HG03175 (cell line): ENCODE data around the gene GPR151.

Experiments
- ATAC-seq: cut with Tn5 transposase; IDR thresholded peaks from one replicate; pipeline ENCODE4 v1.9.1; 2021; ENCODE audit warnings: mild to moderate bottlenecking, moderate library complexity; ENCODE audit not compliant: unreplicated experiment

GPR151 gene

GRCh38 chr5:146521403-146522106 is 5.6 kb upstream of the GPR151 start:
- no peak for ATAC-seq

GRCh38 chr5:146520731-146521130 is 4.7 kb upstream of the GPR151 start:
- ATAC-seq, result no peak

- ATAC-seq, result peak; percentile 53
Measured at GRCh38 chr5:146519554-146519953, 3.6 kb upstream of the GPR151 start.

- ATAC-seq, result no peak
Measured at GRCh38 chr5:146515473-146516150, 378 bp downstream of the GPR151 start.

GRCh38 chr5:146514575-146514974 is 1.4 kb downstream of the GPR151 start:
- no peak for ATAC-seq

GRCh38 chr5:146513462-146513861 is 2.5 kb downstream of the GPR151 start:
- no peak for ATAC-seq

GRCh38 chr5:146510559-146511125 is 5.3 kb downstream of the GPR151 start:
- ATAC-seq, result no peak

GRCh38 chr5:146507428-146507827 is 8.6 kb downstream of the GPR151 start:
- no peak for ATAC-seq

GRCh38 chr5:146499680-146500079 is 16.3 kb downstream of the GPR151 start:
- ATAC-seq, result no peak

- no peak for ATAC-seq
Measured at GRCh38 chr5:146494656-146495055, 21.3 kb downstream of the GPR151 start.

- ATAC-seq, result no peak
Measured at GRCh38 chr5:146490089-146490843, 25.7 kb downstream of the GPR151 start.

- no peak for ATAC-seq
Measured at GRCh38 chr5:146484714-146485391, 31.1 kb downstream of the GPR151 start.

- no peak for ATAC-seq
Measured at GRCh38 chr5:146482775-146483174, 33.2 kb downstream of the GPR151 start.

GRCh38 chr5:146475906-146476305 is 40.1 kb downstream of the GPR151 start:
- ATAC-seq, result no peak

GRCh38 chr5:146475190-146475780 is 40.7 kb downstream of the GPR151 start:
- no peak for ATAC-seq

- ATAC-seq, result no peak
Measured at GRCh38 chr5:146474065-146474464, 41.9 kb downstream of the GPR151 start.

- ATAC-seq, result no peak
Measured at GRCh38 chr5:146467760-146468159, 48.2 kb downstream of the GPR151 start.

GRCh38 chr5:146466521-146467349 is 49.3 kb downstream of the GPR151 start:
- ATAC-seq, result no peak

GRCh38 chr5:146463446-146463845 is 52.5 kb downstream of the GPR151 start:
- ATAC-seq, result no peak
